ENCODE measurements around the gene LGR4.

- no peak for TF ChIP-seq YY1 (IDR thresholded peaks at IDR 0.05; ENCODE audit: insufficient read depth, insufficient read length)
- no peak for TF ChIP-seq SUZ12 (IDR thresholded peaks at IDR 0.05; ENCODE audit: extremely low read depth, insufficient read depth, insufficient read length)
- TF ChIP-seq ZNF274 (IDR thresholded peaks at IDR 0.05; ENCODE audit: low read depth, low read length), result no peak
Measured at GRCh38 chr11:27403195-27403594, 69.4 kb downstream of the LGR4 start.
